ENCODE measurements around the gene TCF3.

GRCh38 chr19:1634242-1634937 lies 18.0 kb downstream of the TCF3 start:
- TF ChIP-seq MAX (IDR thresholded peaks at IDR 0.05) (no peak), TEAD4 (IDR thresholded peaks at IDR 0.05) (no peak), TAF1 (IDR thresholded peaks at IDR 0.05; ENCODE audit: low read depth) (no peak), EP300 (IDR thresholded peaks at IDR 0.05; ENCODE audit: borderline replicate concordance) (no peak), CREB1 (IDR thresholded peaks at IDR 0.05; ENCODE audit: low read depth) (no peak), ZBTB7A (IDR thresholded peaks at IDR 0.05; ENCODE audit: low read depth) (no peak), REST (IDR thresholded peaks at IDR 0.05; ENCODE audit: low read depth) (no peak), YY1 (IDR thresholded peaks at IDR 0.05; ENCODE audit: low read depth) (no peak), TCF12 (IDR thresholded peaks at IDR 0.05; ENCODE audit: low read depth) (no peak)

All from Ishikawa (cell line).